Mesenchymal stem cell (in vitro differentiated cells and primary cell): ENCODE results near the gene KHK.
A peak's percentile ranks its signal among the peaks of the same experiment; 100 is the strongest.

ENCODE experiments used
- DNase-seq: peaks from one replicate; pipeline ENCODE4 v3.0.0-alpha.2; 2013
- H2AFZ ChIP-seq: one replicate; pipeline ENCODE4 v1.6.1; 2013; ENCODE audit warnings: low read depth, mild to moderate bottlenecking, control low read depth, inconsistent platforms, low read length, moderate library complexity
- H2AK5ac ChIP-seq: 2 replicates; pipeline ENCODE4 v1.6.1; 2013; ENCODE audit warnings: low read length, moderate library complexity, mild to moderate bottlenecking, inconsistent platforms; ENCODE audit not compliant: severe bottlenecking
- H2BK120ac ChIP-seq: one replicate; pipeline ENCODE4 v1.6.1; 2013; ENCODE audit warnings: low read depth, mild to moderate bottlenecking, inconsistent platforms, low read length, moderate library complexity
- H2BK12ac ChIP-seq, 2 experiments: one replicate each; pipeline ENCODE4 v1.6.1; 2013; ENCODE audit warnings: inconsistent platforms in 2 of 2, low read length in 2 of 2, mild to moderate bottlenecking in 2 of 2, moderate library complexity in 2 of 2, control low read depth in 1 of 2
- H2BK15ac ChIP-seq: one replicate; pipeline ENCODE4 v1.6.1; 2013; ENCODE audit warnings: mild to moderate bottlenecking, low read depth, inconsistent platforms; ENCODE audit not compliant: poor library complexity, severe bottlenecking
- H2BK5ac ChIP-seq: 2 replicates; pipeline ENCODE4 v1.6.1; 2013; ENCODE audit warnings: low read depth, mild to moderate bottlenecking, low read length, control low read depth, inconsistent platforms; ENCODE audit not compliant: poor library complexity, severe bottlenecking
- H3K14ac ChIP-seq, 2 experiments: one replicate each; pipeline ENCODE4 v1.6.1; 2013; ENCODE audit warnings: inconsistent platforms in 2 of 2, low read length in 2 of 2, control low read depth in 1 of 2, mild to moderate bottlenecking in 1 of 2, moderate library complexity in 1 of 2
- H3K18ac ChIP-seq, 2 experiments: one replicate each; pipeline ENCODE4 v1.6.1; 2013; ENCODE audit warnings: inconsistent platforms in 2 of 2, low read length in 2 of 2, control low read depth in 1 of 2, low read depth in 1 of 2, mild to moderate bottlenecking in 1 of 2
- H3K23ac ChIP-seq, 2 experiments: one replicate each; pipeline ENCODE4 v1.6.1; 2013; ENCODE audit warnings: inconsistent platforms in 2 of 2, low read length in 2 of 2, mild to moderate bottlenecking in 2 of 2, moderate library complexity in 2 of 2, control low read depth in 1 of 2
- H3K27ac ChIP-seq: 2 replicates; pipeline ENCODE4 v1.5.1; 2013; ENCODE audit warnings: mild to moderate bottlenecking, moderate library complexity, low read length, control low read depth, inconsistent platforms; ENCODE audit not compliant: poor library complexity, severe bottlenecking
- H3K27me3 ChIP-seq, 2 experiments: 2 replicates each; pipeline versions ENCODE4 v1.6.1 to v1.7.0; 2013; ENCODE audit warnings: low read length in 2 of 2, mild to moderate bottlenecking in 2 of 2, moderate library complexity in 2 of 2, control low read depth in 1 of 2, inconsistent platforms in 1 of 2; ENCODE audit not compliant: control insufficient read depth in 1 of 2, insufficient read depth in 1 of 2
- H3K36me3 ChIP-seq, 2 experiments: 2 replicates each; pipeline versions ENCODE4 v1.6.1 to v1.7.0; 2013; ENCODE audit warnings: low read length in 2 of 2, control low read depth in 1 of 2, inconsistent platforms in 1 of 2, low read depth in 1 of 2, mild to moderate bottlenecking in 1 of 2; ENCODE audit not compliant: insufficient read depth in 2 of 2, control insufficient read depth in 1 of 2
- H3K4ac ChIP-seq, 2 experiments: one replicate each; pipeline ENCODE4 v1.6.1; 2013; ENCODE audit warnings: inconsistent platforms in 2 of 2, low read length in 2 of 2, mild to moderate bottlenecking in 2 of 2, moderate library complexity in 2 of 2, control low read depth in 1 of 2, low read depth in 1 of 2
- H3K4me1 ChIP-seq: 2 replicates; pipeline ENCODE4 v1.6.1; 2013; ENCODE audit warnings: low read depth, low read length, control low read depth; ENCODE audit not compliant: control insufficient read depth, insufficient read depth
- H3K4me2 ChIP-seq: 2 replicates; pipeline ENCODE4 v1.6.1; 2013; ENCODE audit warnings: low read length, mild to moderate bottlenecking, inconsistent platforms; ENCODE audit not compliant: poor library complexity, severe bottlenecking
- H3K4me3 ChIP-seq, 2 experiments: 2 replicates each; pipeline versions ENCODE4 v1.5.1 to v1.7.0; 2013; ENCODE audit warnings: low read length in 2 of 2, mild to moderate bottlenecking in 2 of 2, control low read depth in 1 of 2, low read depth in 1 of 2; ENCODE audit not compliant: insufficient read depth in 1 of 2
- H3K79me1 ChIP-seq: replicated peaks from 2 replicates; pipeline ENCODE4 v1.6.1; 2013; ENCODE audit warnings: mild to moderate bottlenecking, control low read depth, low read length, inconsistent platforms; ENCODE audit not compliant: poor library complexity, severe bottlenecking
- H3K9ac ChIP-seq: 2 replicates; pipeline ENCODE4 v1.7.0; 2013; ENCODE audit warnings: mild to moderate bottlenecking, low read length, moderate library complexity
- H3K9me3 ChIP-seq: 2 replicates; pipeline ENCODE4 v1.7.0; 2013; ENCODE audit warnings: mild to moderate bottlenecking, low read length; ENCODE audit not compliant: control insufficient read depth
- H4K8ac ChIP-seq: one replicate; pipeline ENCODE4 v1.6.1; 2013; ENCODE audit warnings: inconsistent platforms, mild to moderate bottlenecking, low read length, moderate library complexity
- H4K91ac ChIP-seq: one replicate; pipeline ENCODE4 v1.6.1; 2013; ENCODE audit warnings: mild to moderate bottlenecking, low read length, inconsistent platforms
- WGBS: methylation state at CpG from one replicate; pipeline ENCODE4 v1.1.7; 2013; ENCODE audit warnings: mixed read lengths; 5-methylcytosine and 5-hydroxymethylcytosine counted together

KHK gene

GRCh38 chr2:27050996-27051901 lies 35.3 kb upstream of the KHK start, which contains the start of gene AGBL5:
AGBL5 (plus strand) TSS chr2:27051668; CDS start chr2:27052959, 1,291 bp downstream.
- Histone ChIP-seq H3K4ac (peak within 1 kb of the TSS; percentile 66 to 99), H2BK120ac (no peak within 1 kb of the TSS), H3K36me3 (peaks cover 26 to 30% of the 10 kb centered on the region in 2 experiments), H2BK5ac (no peak within 1 kb of the TSS), H3K4me3 (peak within 1 kb of the TSS; percentile 81 to 89), H3K14ac (peak within 1 kb of the TSS in 1 of 2 experiments; percentile 98), H3K18ac (peak within 1 kb of the TSS; percentile 40 to 93), H2BK12ac (peak within 1 kb of the TSS in 1 of 2 experiments; percentile 58), H2AK5ac (no peak within 1 kb of the TSS), H3K4me2 (peak within 1 kb of the TSS; percentile 94), H3K4me1 (peaks cover 10% of the 10 kb centered on the region), H3K9ac (peak within 1 kb of the TSS; percentile 89), H4K8ac (peak within 1 kb of the TSS; percentile 83), H3K23ac (peak within 1 kb of the TSS in 1 of 2 experiments; percentile 54), H4K91ac (peak within 1 kb of the TSS; percentile 61), H3K79me1 (peaks cover 18% of the 10 kb centered on the region), H3K9me3 (no peaks in the 10 kb centered on the region), H3K27me3 (no peaks in the 10 kb centered on the region), H2AFZ (peak within 1 kb of the TSS; percentile 83), H2BK15ac (peak within 1 kb of the TSS; percentile 41), H3K27ac (peak within 1 kb of the TSS; percentile 90)
- DNase-seq, result peak; percentile 94
- WGBS, result under 1% methylated on average over 55 of the region's 67 CpGs

- peaks cover 10% of the 10 kb centered on the region for H3K4me1 ChIP-seq
- H3K18ac ChIP-seq, result peak overlapping the region; percentile 4 to 93
- peak overlapping the region; percentile 81 to 89 for H3K4me3 ChIP-seq
- peak overlapping the region in 1 of 2 experiments; percentile 58 for H2BK12ac ChIP-seq
- H3K36me3 ChIP-seq, result peaks cover 30 to 37% of the 10 kb centered on the region in 2 experiments
- peak overlapping the region; percentile 41 for H2BK15ac ChIP-seq
- 5% methylated on average over 21 of the region's 24 CpGs for WGBS
- peak overlapping the region; percentile 24 for H4K8ac ChIP-seq
- peak; percentile 20 for DNase-seq
- H3K9ac ChIP-seq, result peak overlapping the region; percentile 89
- peak overlapping the region; percentile 24 for H3K27ac ChIP-seq
- H3K4ac ChIP-seq, result peak overlapping the region; percentile 66 to 99
- H2AK5ac ChIP-seq, result no peak overlapping the region
- H4K91ac ChIP-seq, result peak overlapping the region; percentile 12
- H3K9me3 ChIP-seq, result no peaks in the 10 kb centered on the region
- H3K79me1 ChIP-seq, result peaks cover 17% of the 10 kb centered on the region
- H3K4me2 ChIP-seq, result peak overlapping the region; percentile 94
- H2BK120ac ChIP-seq, result no peak overlapping the region
- no peak overlapping the region for H2BK5ac ChIP-seq
- peak overlapping the region in 1 of 2 experiments; percentile 54 for H3K23ac ChIP-seq
- no peaks in the 10 kb centered on the region for H3K27me3 ChIP-seq
- H2AFZ ChIP-seq, result peak overlapping the region; percentile 83
- peak overlapping the region in 1 of 2 experiments; percentile 98 for H3K14ac ChIP-seq
These were observed 34.5 kb upstream of the KHK start for GRCh38 chr2:27051902-27052645.

- Histone ChIP-seq H3K4me1 (peaks cover 10% of the 10 kb centered on the region), H3K9me3 (no peaks in the 10 kb centered on the region), H2BK5ac (no peak overlapping the region), H3K9ac (no peak overlapping the region), H2AFZ (no peak overlapping the region), H4K8ac (no peak overlapping the region), H3K18ac (no peak overlapping the region), H3K27me3 (no peaks in the 10 kb centered on the region), H2AK5ac (no peak overlapping the region), H3K27ac (no peak overlapping the region), H3K14ac (no peak overlapping the region), H2BK120ac (no peak overlapping the region), H3K36me3 (peaks cover 33 to 47% of the 10 kb centered on the region in 2 experiments), H3K4me2 (no peak overlapping the region), H4K91ac (no peak overlapping the region), H3K23ac (no peak overlapping the region), H3K4me3 (no peak overlapping the region), H2BK15ac (no peak overlapping the region), H3K4ac (no peak overlapping the region), H2BK12ac (no peak overlapping the region), H3K79me1 (peaks cover 21% of the 10 kb centered on the region)
- DNase-seq, result no peak
- WGBS, result 93% methylated on average over 11 of the region's 11 CpGs
These were observed 33.3 kb upstream of the KHK start for GRCh38 chr2:27053321-27053720.

GRCh38 chr2:27053776-27054175 lies 32.8 kb upstream of the KHK start:
- Histone ChIP-seq H3K27ac (no peak overlapping the region), H3K4ac (no peak overlapping the region), H3K79me1 (peaks cover 21% of the 10 kb centered on the region), H4K8ac (no peak overlapping the region), H2BK12ac (no peak overlapping the region), H3K14ac (no peak overlapping the region), H3K9ac (no peak overlapping the region), H4K91ac (no peak overlapping the region), H3K36me3 (peaks cover 35 to 51% of the 10 kb centered on the region in 2 experiments), H3K18ac (no peak overlapping the region), H3K4me2 (no peak overlapping the region), H3K27me3 (no peaks in the 10 kb centered on the region), H3K23ac (no peak overlapping the region), H2BK5ac (no peak overlapping the region), H2AFZ (no peak overlapping the region), H2AK5ac (no peak overlapping the region), H2BK120ac (no peak overlapping the region), H2BK15ac (no peak overlapping the region), H3K4me1 (peaks cover 10% of the 10 kb centered on the region), H3K4me3 (no peak overlapping the region), H3K9me3 (no peaks in the 10 kb centered on the region)
- WGBS, result 86% methylated on average over 8 of the region's 8 CpGs
- DNase-seq, result no peak
